Body of pancreas (tissue), 4 donors: Measurements from ENCODE around the gene HOXA3.

Source experiments
- CTCF ChIP-seq, 7 experiments: fragments of 450-650 bp in 4 of 7; fragments of 200-600 bp in 3 of 7; sonication (generic) in 3 of 7; IDR thresholded peaks; one replicate each; pipeline ENCODE4 v1.5.1; 2016 to 2019; ENCODE audit warnings: antibody characterized with exemption in 7 of 7
- POLR2A ChIP-seq, 3 donors: fragments of 450-650 bp; IDR thresholded peaks; one replicate each; pipeline ENCODE4 v1.6.1; 2016; ENCODE audit warnings: antibody characterized with exemption in 3 of 3, mild to moderate bottlenecking in 2 of 3

- TF ChIP-seq CTCF (IDR thresholded peaks at IDR 0.05): no peak
- no peak for TF ChIP-seq POLR2A (IDR thresholded peaks at IDR 0.05)
Observed at GRCh38 chr7:27172823-27173510, 20.6 kb upstream of the HOXA3 start.
